PC-9 (cell line): Measurements from ENCODE around the gene DPP7. TPM values are rescaled to one million over a fixed set of nuclear protein-coding genes. Genes with fewer than 3 reads are reported as not detected.

Source experiments
- BruUV-seq: library from RNA; stranded (reverse); fragments of 400-500 nt; replicated peaks from 2 replicates; lab custom pipeline; 2021; lab: Mats Ljungman, UMichigan
- CTCF ChIA-PET: fragments of 300-600 bp; sonication (Branson Sonifier 250); formaldehyde crosslinking; loops from one replicate; lab custom pipeline; 2022; ENCODE audit warnings: antibody characterized with exemption; lab: Charles Lee
- POLR2A ChIA-PET: fragments of 300-600 bp; sonication (Branson Sonifier 250); formaldehyde crosslinking; loops from one replicate; lab custom pipeline; 2022; ENCODE audit warnings: antibody characterized with exemption; ENCODE audit not compliant: unreplicated experiment; lab: Charles Lee
- DNase-seq, 2 experiments: peaks; one replicate each; pipeline versions ENCODE4 v3.0.0 to v3.0.0-alpha.2; 2015 to 2022; ENCODE audit warnings: mixed read lengths in 1 of 2
- H2AFZ ChIP-seq: fragments of 200-600 bp; sonication (generic); 2 replicates; pipeline ENCODE4 v1.8.1; 2017; ENCODE audit warnings: antibody characterized with exemption
- H3F3A ChIP-seq: fragments of 200-600 bp; sonication (generic); 2 replicates; pipeline ENCODE4 v1.8.1; 2017; ENCODE audit warnings: antibody characterized with exemption, mild to moderate bottlenecking, low read depth; ENCODE audit not compliant: insufficient read depth
- H3K27ac ChIP-seq: fragments of 200-600 bp; sonication (generic); 2 replicates; pipeline ENCODE4 v1.6.1; 2016; ENCODE audit warnings: mixed run types
- H3K27me3 ChIP-seq: fragments of 200-600 bp; sonication (generic); 2 replicates; pipeline ENCODE4 v1.6.1; 2016; ENCODE audit warnings: low read depth, mixed run types; ENCODE audit not compliant: insufficient read depth
- H3K36me3 ChIP-seq: fragments of 200-600 bp; sonication (generic); 2 replicates; pipeline ENCODE4 v1.6.1; 2016; ENCODE audit warnings: low read depth, mixed run types
- H3K4me1 ChIP-seq: fragments of 200-600 bp; sonication (generic); replicated peaks from 2 replicates; pipeline ENCODE4 v1.6.1; 2016; ENCODE audit warnings: mixed run types; ENCODE audit not compliant: insufficient read depth
- H3K4me2 ChIP-seq: fragments of 200-600 bp; sonication (generic); 2 replicates; pipeline ENCODE4 v1.6.1; 2017; ENCODE audit warnings: mixed run types
- H3K4me3 ChIP-seq: fragments of 200-600 bp; sonication (generic); 2 replicates; pipeline ENCODE4 v1.6.1; 2016; ENCODE audit warnings: mixed run types
- H3K79me2 ChIP-seq: fragments of 200-600 bp; sonication (generic); 2 replicates; pipeline ENCODE4 v1.6.1; 2017; ENCODE audit warnings: low read depth, mixed run types
- H3K9me2 ChIP-seq: fragments of 200-600 bp; sonication (generic); 2 replicates; pipeline ENCODE4 v1.8.1; 2017; ENCODE audit warnings: mild to moderate bottlenecking; ENCODE audit not compliant: insufficient read depth
- H3K9me3 ChIP-seq: fragments of 200-600 bp; sonication (generic); 2 replicates; pipeline ENCODE4 v1.8.1; 2016; ENCODE audit warnings: low read depth; ENCODE audit not compliant: insufficient read depth
- H4K20me1 ChIP-seq: fragments of 200-600 bp; sonication (generic); 2 replicates; pipeline ENCODE4 v1.8.1; 2017; ENCODE audit not compliant: insufficient read depth
- CTCF ChIP-seq: fragments of 200-600 bp; sonication (generic); conservative IDR thresholded peaks from 2 replicates; pipeline ENCODE4 v1.6.1; 2017; ENCODE audit warnings: mixed run types, antibody characterized with exemption, mild to moderate bottlenecking, moderate library complexity
- EZH2 ChIP-seq: fragments of 200-600 bp; sonication (generic); IDR thresholded peaks from 2 replicates; pipeline ENCODE4 v1.8.0; 2017; ENCODE audit warnings: antibody characterized with exemption, low read depth
- intact Hi-C: fragments of 100-400 bp; cut with micrococcal nuclease; formaldehyde crosslinking; loops from one replicate; pipeline ENCODE4 v1.10.0; 2022; ENCODE audit not compliant: unreplicated experiment
- total RNA-seq: library from RNA; stranded (reverse); gene quantifications from 2 replicates; pipeline ENCODE4 v1.2.3, GENCODE V29; 2021

Gene DPP7
- total RNA-seq, 1 experiment from 2014 or later = 104 TPM

- CTCF ChIA-PET = interaction anchor here (0.5 to 2.0 kb wide), 3 partner anchors 24 to 165 kb away, joined by 5 to 7 read pairs (median 7); no protein-coding TSS in a partner anchor
- BruUV-seq = no TSS peak
Observed at GRCh38 chr9:137071282-137071681, 43.3 kb downstream of the DPP7 start.

DNA sequence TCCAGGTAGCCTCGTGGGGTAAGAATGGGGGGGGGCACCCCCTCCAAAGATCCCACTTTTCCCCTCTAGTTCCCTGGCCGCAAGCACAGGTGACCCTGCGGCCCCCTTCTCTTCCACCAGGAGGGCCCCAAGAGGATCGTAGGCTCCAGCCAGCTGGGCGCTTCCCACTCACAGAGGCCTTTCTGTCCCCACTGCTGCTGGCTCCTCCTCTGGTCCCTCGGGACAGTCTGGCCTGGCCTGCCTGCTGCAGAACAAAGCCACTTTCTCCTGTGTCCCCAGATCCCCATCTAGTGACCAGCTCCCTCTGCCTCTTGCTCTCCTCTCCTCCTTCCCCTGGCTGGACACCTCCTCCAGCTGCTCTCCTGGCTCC, 43.6 kb downstream of the DPP7 start:
- CTCF ChIA-PET = interaction anchor here (0.5 to 2.0 kb wide), 5 partner anchors 24 to 228 kb away, joined by 4 to 7 read pairs (median 5); no protein-coding TSS in a partner anchor
- H3K4me2 ChIP-seq = peak overlapping the region; percentile 90
- no peaks in the 10 kb centered on the region for H3K27me3 ChIP-seq
- peak overlapping the region; percentile 67; the same call in 1 of the 2 replicates for H3K4me3 ChIP-seq
- TSS peak; percentile 29 for BruUV-seq
- H2AFZ ChIP-seq = peak overlapping the region; percentile 63; the same call in 1 of the 2 replicates
- intact Hi-C loops = loop anchor here (1.0 kb wide), 2 partner anchors 15 to 156 kb away; partner anchors contain the start of genes MAN1B1 and RNF224
- no peak overlapping the region for H3K27ac ChIP-seq
- H3K9me3 ChIP-seq = no peaks in the 10 kb centered on the region
- TF ChIP-seq EZH2 (no peak), CTCF (no peak)
- H3K36me3 ChIP-seq = no peaks in the 10 kb centered on the region
- H3K79me2 ChIP-seq = peaks cover 18% of the 10 kb centered on the region; the same call in 1 of the 2 replicates
- DNase-seq = no peak
- H4K20me1 ChIP-seq = peaks cover 10% of the 10 kb centered on the region; the same call in 1 of the 2 replicates
- H3F3A ChIP-seq = peaks cover 23% of the 10 kb centered on the region
- POLR2A ChIA-PET = interaction anchor here (0.6 to 1.1 kb wide), 5 partner anchors 13 to 270 kb away, joined by 4 to 15 read pairs (median 6); partner anchors contain the start of genes CLIC3, MAN1B1 and TUBB4B
- no peaks in the 10 kb centered on the region for H3K9me2 ChIP-seq
- peaks cover 25% of the 10 kb centered on the region for H3K4me1 ChIP-seq

More at GRCh38 chr9:137071282-137071681, 43.3 kb downstream of the DPP7 start:
- Histone ChIP-seq H4K20me1 (peaks cover 10% of the 10 kb centered on the region; the same call in 1 of the 2 replicates), H3K36me3 (no peaks in the 10 kb centered on the region), H3K9me3 (no peaks in the 10 kb centered on the region), H3K79me2 (peaks cover 18% of the 10 kb centered on the region; the same call in 1 of the 2 replicates), H3F3A (peaks cover 26% of the 10 kb centered on the region), H3K27me3 (no peaks in the 10 kb centered on the region), H3K27ac (no peak overlapping the region), H3K4me2 (peak overlapping the region; percentile 90), H3K9me2 (no peaks in the 10 kb centered on the region), H2AFZ (no peak overlapping the region), H3K4me1 (peaks cover 25% of the 10 kb centered on the region), H3K4me3 (peak overlapping the region; percentile 67; the same call in 1 of the 2 replicates)
- DNase-seq = peak in 1 of 2 experiments; percentile 32
- POLR2A ChIA-PET = interaction anchor here (0.6 to 1.1 kb wide), 4 partner anchors 12 to 170 kb away, joined by 4 to 15 read pairs (median 6); partner anchors contain the start of genes CLIC3, MAN1B1 and TUBB4B
- TF ChIP-seq CTCF (no peak), EZH2 (no peak)
- intact Hi-C loops = no loop called here

DNA sequence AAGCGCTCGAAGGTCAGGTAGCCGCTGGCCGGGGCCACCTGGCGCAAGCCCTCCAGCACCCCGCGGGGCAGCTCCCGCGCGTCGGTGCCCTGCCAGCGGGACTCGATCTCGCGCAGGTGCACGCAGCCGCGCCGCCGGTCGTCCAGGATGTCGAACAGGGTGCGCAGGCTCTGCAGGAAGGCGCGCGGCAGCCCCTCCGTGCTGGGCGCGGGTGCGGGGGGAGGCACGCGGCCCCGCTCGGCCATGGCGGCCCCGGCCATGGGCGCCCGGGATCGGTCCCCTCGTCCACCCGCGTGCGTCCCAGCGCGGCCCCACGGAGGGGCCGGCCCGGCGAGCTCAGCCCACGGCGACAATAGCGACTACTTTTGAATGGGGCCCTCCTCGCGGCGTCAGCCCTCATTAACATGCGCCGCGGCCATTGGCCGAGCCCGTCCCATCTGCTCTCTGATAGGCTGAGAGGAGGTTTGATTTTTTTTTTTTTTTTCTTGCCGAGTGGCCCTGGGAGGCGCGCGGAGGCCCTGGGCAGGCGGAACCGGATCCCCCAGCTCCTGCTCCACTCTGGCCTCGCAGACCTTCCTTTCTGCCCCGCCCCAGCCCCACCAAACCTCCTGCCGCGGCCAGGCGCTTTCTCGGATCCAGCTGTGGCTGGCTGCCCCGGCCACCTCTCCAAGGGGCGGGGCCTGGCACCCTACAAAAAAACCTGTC, 44.2 kb downstream of the DPP7 start, which contains the start of gene SAPCD2:
SAPCD2 (minus strand) TSS at position 357 of the 705 bp plus-strand sequence; CDS start at position 260, 97 bp downstream.
- Histone ChIP-seq H3F3A (peaks cover 23% of the 10 kb centered on the region), H4K20me1 (peaks cover 10% of the 10 kb centered on the region; the same call in 1 of the 2 replicates), H3K27me3 (no peaks in the 10 kb centered on the region), H3K4me2 (peak within 1 kb of the TSS; percentile 90), H3K9me2 (no peaks in the 10 kb centered on the region), H3K79me2 (peaks cover 18% of the 10 kb centered on the region; the same call in 1 of the 2 replicates), H2AFZ (peak within 1 kb of the TSS; percentile 63), H3K4me3 (peak within 1 kb of the TSS; percentile 67), H3K9me3 (no peaks in the 10 kb centered on the region), H3K4me1 (peaks cover 25% of the 10 kb centered on the region), H3K27ac (no peak within 1 kb of the TSS), H3K36me3 (no peaks in the 10 kb centered on the region)
- no TSS peak for BruUV-seq
- intact Hi-C loops = loop anchor here (1.0 kb wide), 2 partner anchors 16 to 157 kb away; partner anchors contain the start of genes MAN1B1 and RNF224
- TF ChIP-seq CTCF (no peak), EZH2 (no peak)
- ChIA-PET POLR2A (interaction anchor here (0.5 to 1.1 kb wide), 6 partner anchors 15 to 270 kb away, joined by 4 to 15 read pairs (median 6); partner anchors contain the start of genes CLIC3, MAN1B1 and TUBB4B), CTCF (interaction anchor here (0.5 to 2.0 kb wide), 11 partner anchors 10 to 358 kb away, joined by 3 to 10 read pairs (median 5); partner anchors contain the start of gene DIPK1B)
- DNase-seq = peak; percentile 87 to 96
